Activated CD4-positive, alpha-beta memory T cell treated with anti-CD3 and anti-CD28 coated beads for 36 hours (primary cell): ENCODE data around the gene TMEM234. TPM values are rescaled to one million over a fixed set of nuclear protein-coding genes. Genes with fewer than 3 reads are reported as not detected.

Source experiments
- CTCF ChIA-PET: fragments of 350-600 bp; sonication (Branson Sonifier 250); formaldehyde crosslinking; loops from one replicate; lab custom pipeline; 2021; ENCODE audit warnings: antibody characterized with exemption, inconsistent platforms; lab: Charles Lee
- POLR2A ChIA-PET: fragments of 350-600 bp; sonication (Branson Sonifier 250); formaldehyde crosslinking; loops from one replicate; lab custom pipeline; 2021; ENCODE audit warnings: antibody characterized with exemption; lab: Charles Lee
- DNase-seq: peaks from one replicate; pipeline ENCODE4 v3.0.0-alpha.2; 2020
- H3K27ac Mint-ChIP-seq: one replicate; pipeline ENCODE4 v1.8.0; 2021; ENCODE audit warnings: mixed read lengths
- H3K27me3 Mint-ChIP-seq: one replicate; pipeline ENCODE4 v1.8.0; 2021; ENCODE audit warnings: mixed read lengths
- H3K36me3 Mint-ChIP-seq: one replicate; pipeline ENCODE4 v1.8.0; 2021; ENCODE audit warnings: mixed read lengths
- H3K4me1 Mint-ChIP-seq: one replicate; pipeline ENCODE4 v1.8.0; 2021; ENCODE audit warnings: low read depth, mixed read lengths
- H3K4me3 Mint-ChIP-seq: one replicate; pipeline ENCODE4 v1.8.0; 2021; ENCODE audit warnings: mild to moderate bottlenecking, mixed read lengths
- H3K9me3 Mint-ChIP-seq: one replicate; pipeline ENCODE4 v1.8.0; 2021; ENCODE audit warnings: mixed read lengths
- intact Hi-C: fragments of 100-400 bp; cut with micrococcal nuclease; formaldehyde crosslinking; loops from one replicate; pipeline ENCODE4 v1.15.1; 2023
- total RNA-seq, 2 experiments: library from RNA; stranded (reverse); gene quantifications; one replicate each; pipeline ENCODE4 v1.2.3, GENCODE V29; 2021

TMEM234 gene
- total RNA-seq, 2 experiments from 2014 or later, result 7.8 to 9.9 TPM

DNA sequence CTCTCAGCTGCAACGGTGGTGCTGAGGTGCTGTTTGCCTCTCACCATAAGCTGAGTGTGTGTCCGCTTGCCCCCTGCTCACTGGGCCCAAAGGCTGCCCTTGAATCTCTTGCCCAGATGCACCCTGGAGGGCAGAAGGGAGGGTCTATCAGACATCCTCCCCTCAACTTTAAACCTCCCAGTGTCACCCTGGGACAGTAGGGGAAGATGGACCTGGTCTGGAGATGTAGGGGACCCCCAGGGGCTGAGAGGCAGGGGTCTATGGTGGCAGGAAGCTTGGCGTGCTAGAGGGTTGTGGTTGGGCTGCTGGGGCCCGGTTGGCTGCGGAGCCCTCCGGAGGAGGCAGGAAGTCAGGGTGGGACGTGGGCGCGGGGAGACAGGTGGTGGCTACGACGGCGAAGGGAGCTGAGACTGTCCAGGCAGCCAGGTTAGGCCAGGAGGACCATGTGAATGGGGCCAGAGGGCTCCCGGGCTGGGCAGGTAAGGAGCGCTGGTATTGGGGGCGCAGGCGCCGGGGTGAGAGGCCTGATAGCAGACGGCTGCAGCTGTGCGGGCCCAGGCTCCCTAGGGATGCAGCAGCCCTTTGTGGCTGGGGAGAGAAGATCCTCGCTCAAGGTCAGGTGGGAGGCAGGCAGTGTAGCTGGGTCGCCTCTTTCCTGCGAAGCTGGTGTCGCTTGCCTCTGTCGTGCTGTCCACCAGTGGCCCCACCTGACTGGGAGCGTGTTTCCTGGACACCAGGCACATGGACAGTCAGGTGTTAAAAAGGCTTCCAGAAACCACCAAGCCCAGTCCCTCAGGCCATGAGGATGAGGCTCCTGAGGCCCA is 29.0 kb upstream of the TMEM234 start, which contains the start of gene LCK:
Gene LCK, plus strand, starts transcription at position 373 of the 824 bp plus-strand sequence. CDS start 23,065 bp downstream, outside the sequence.
- H3K9me3 Mint-ChIP-seq, result no peaks in the 10 kb centered on the region
- CTCF ChIA-PET, result interaction anchor here (0.9 to 5.8 kb wide), 4 partner anchors 12 to 53 kb away, joined by 3 to 65 read pairs (median 40); partner anchors contain the start of gene HDAC1
- H3K27ac Mint-ChIP-seq, result peak within 1 kb of the TSS; percentile 97
- intact Hi-C loops, result loop anchor here (1.0 to 2.0 kb wide), 6 partner anchors 22 to 144 kb away; partner anchors contain the start of genes BSDC1, HDAC1, MARCKSL1 and TXLNA
- DNase-seq, result peak; percentile 89
- H3K27me3 Mint-ChIP-seq, result no peaks in the 10 kb centered on the region
- H3K36me3 Mint-ChIP-seq, result peaks cover 28% of the 10 kb centered on the region
- POLR2A ChIA-PET, result interaction anchor here (0.7 to 4.3 kb wide), 10 partner anchors 8 to 143 kb away, joined by 3 to 37 read pairs (median 5); partner anchors contain the start of genes BSDC1, CCDC28B, HDAC1 and MARCKSL1
- H3K4me1 Mint-ChIP-seq, result peaks cover 53% of the 10 kb centered on the region
- H3K4me3 Mint-ChIP-seq, result peak within 1 kb of the TSS; percentile 96

DNA sequence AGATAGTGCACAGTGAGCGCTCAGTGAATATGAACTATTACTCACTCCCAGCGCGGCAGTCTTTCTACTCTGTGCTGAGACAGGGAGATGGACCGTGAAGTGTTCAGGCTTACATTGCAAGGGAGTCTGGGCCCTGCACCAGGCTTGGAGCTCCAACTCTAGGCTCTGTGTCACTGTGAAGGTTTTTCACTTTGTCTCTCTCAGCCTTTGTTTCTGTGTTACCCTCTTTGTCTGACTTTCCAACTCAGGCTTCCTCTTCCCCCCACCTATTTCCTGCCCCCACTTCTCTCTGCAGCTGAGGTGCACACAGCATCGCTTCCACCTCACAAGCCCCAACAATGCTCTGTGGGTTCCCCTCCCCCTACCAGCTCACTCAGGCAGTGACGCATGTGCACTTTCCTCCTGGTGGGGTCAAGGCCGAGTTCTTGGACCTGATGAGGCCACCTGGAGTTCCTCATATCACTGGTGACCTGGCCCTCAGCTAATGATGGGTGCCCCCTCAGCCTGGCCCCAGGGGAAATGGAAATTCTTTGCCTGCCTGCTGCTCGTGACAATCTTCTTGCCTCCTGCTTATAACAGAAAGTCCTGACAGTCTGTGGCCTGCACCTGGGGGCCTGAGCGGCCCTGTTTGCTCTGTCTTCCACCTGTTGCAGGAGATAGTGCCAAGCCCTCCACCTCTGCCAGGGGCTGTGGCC is 27.8 kb upstream of the TMEM234 start:
- Mint-ChIP-seq H3K27me3 (no peaks in the 10 kb centered on the region), H3K9me3 (no peaks in the 10 kb centered on the region), H3K27ac (peak overlapping the region; percentile 97), H3K36me3 (peaks cover 25% of the 10 kb centered on the region), H3K4me3 (peak overlapping the region; percentile 96), H3K4me1 (peaks cover 49% of the 10 kb centered on the region)
- DNase-seq, result peak; percentile 91
- CTCF ChIA-PET, result interaction anchor here (0.8 to 5.8 kb wide), 8 partner anchors 10 to 142 kb away, joined by 3 to 65 read pairs (median 24); partner anchors contain the start of genes EIF3I, HDAC1 and TMEM234
- intact Hi-C loops, result loop anchor here (1.0 to 2.0 kb wide), 7 partner anchors 23 to 145 kb away; partner anchors contain the start of genes BSDC1, EIF3I, HDAC1 and MARCKSL1
- POLR2A ChIA-PET, result interaction anchor here (0.7 to 4.3 kb wide), 15 partner anchors 9 to 236 kb away, joined by 3 to 37 read pairs (median 3); partner anchors contain the start of genes BSDC1, HDAC1, KHDRBS1 and KPNA6

DNA sequence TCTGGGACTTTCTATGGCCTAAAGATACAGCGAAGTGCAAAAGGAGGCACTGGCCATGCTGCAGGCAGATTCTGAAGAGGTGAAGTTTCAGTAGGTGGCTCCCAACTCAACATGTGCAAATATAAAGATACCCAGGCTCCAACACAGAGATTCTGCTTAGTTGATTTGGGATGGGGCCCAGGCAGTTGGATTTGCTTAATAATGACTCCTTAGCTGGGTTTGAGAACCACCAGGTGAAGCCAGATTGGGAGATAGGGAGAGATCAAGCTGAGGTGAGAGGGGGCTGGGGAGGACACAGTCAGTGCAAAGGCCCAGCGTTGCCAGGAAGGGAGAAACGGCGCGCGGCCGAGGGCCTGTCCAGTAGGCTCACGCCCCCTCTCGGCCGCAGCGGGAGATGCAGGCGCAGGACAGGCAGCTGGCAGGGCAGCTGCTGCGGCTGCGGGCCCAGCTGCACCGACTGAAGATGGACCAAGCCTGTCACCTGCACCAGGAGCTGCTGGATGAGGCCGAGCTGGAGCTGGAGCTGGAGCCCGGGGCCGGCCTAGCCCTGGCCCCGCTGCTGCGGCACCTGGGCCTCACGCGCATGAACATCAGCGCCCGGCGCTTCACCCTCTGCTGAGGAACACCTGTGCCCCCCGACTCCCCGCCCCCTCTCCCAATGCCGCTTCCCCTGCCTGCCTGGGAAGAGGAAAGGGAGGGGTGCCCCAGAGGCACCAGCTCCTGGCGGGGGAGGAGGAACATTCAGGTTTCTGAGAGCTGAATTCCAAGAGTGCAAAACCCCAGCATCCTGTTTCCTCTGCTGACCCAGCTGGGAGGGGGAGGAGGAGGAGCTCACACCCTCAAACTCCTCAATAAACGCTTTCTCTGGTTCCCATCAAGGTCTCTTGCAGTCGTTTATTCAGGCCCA is 26.1 kb upstream of the TMEM234 start:
- Mint-ChIP-seq H3K4me1 (peaks cover 44% of the 10 kb centered on the region), H3K27ac (peak overlapping the region; percentile 97), H3K36me3 (peaks cover 19% of the 10 kb centered on the region), H3K27me3 (no peaks in the 10 kb centered on the region), H3K4me3 (peak overlapping the region; percentile 60), H3K9me3 (no peaks in the 10 kb centered on the region)
- intact Hi-C loops, result loop anchor here (1.0 to 2.0 kb wide), 2 partner anchors 8 to 25 kb away; partner anchors contain the start of genes EIF3I and TMEM234
- ChIA-PET POLR2A (interaction anchor here (0.6 to 4.3 kb wide), 8 partner anchors 7 to 88 kb away, joined by 3 to 37 read pairs (median 5); partner anchors contain the start of genes HDAC1 and MARCKSL1), CTCF (interaction anchor here (0.7 to 5.8 kb wide), 35 partner anchors 8 to 165 kb away, joined by 3 to 65 read pairs (median 4); partner anchors contain the start of genes BSDC1, CCDC28B, EIF3I and HDAC1)
- peak; percentile 89 for DNase-seq

DNA sequence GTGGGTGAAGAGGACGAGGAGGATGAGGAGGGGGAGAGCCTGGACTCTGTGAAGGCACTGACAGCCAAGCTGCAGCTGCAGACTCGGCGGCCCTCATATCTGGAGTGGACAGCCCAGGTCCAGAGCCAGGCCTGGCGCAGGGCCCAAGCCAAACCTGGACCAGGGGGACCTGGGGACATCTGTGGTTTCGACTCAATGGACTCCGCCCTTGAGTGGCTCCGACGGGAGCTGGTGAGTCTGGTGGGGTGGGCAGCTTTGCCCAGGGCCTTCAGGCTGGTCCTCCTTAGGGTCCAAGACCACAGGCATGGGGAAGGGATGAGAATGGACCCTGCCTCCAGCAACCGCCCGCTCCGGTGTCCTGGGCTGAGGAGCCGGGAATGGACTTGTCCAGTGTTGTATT is 25.3 kb upstream of the TMEM234 start:
- peak overlapping the region; percentile 97 for H3K27ac Mint-ChIP-seq
- H3K36me3 Mint-ChIP-seq, result peaks cover 12% of the 10 kb centered on the region
- H3K4me1 Mint-ChIP-seq, result peaks cover 46% of the 10 kb centered on the region
- intact Hi-C loops, result no loop called here
- POLR2A ChIA-PET, result interaction anchor here (0.6 to 4.3 kb wide), 4 partner anchors 7 to 88 kb away, joined by 3 to 37 read pairs (median 6); partner anchors contain the start of genes HDAC1 and MARCKSL1
- CTCF ChIA-PET, result interaction anchor here (0.6 to 5.8 kb wide), 19 partner anchors 9 to 274 kb away, joined by 3 to 65 read pairs (median 8); partner anchors contain the start of genes CCDC28B, EIF3I, HDAC1 and IQCC
- no peak overlapping the region for H3K4me3 Mint-ChIP-seq
- H3K9me3 Mint-ChIP-seq, result no peaks in the 10 kb centered on the region
- H3K27me3 Mint-ChIP-seq, result no peaks in the 10 kb centered on the region
- no peak for DNase-seq

DNA sequence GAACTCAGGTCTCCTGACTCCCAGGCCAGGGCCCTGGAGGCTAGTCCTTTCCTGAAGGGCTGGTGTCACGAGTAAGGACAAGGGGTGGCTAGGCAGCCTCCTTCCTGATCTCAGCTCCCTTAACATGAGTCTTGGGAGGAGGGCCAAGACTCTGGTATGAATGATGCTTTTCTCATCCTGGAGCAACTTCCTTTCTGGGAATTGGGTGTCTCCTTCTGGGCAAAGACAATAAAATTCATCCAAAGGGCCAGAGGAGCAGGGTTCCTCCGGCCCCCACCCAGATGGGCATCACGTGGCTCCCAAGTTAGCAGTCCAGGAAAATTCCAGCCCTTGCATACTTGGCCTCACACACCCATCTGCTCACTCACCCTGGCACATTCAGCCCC is 24.7 kb upstream of the TMEM234 start, which contains the start of gene FAM167B:
Gene FAM167B, plus strand, starts transcription at position 335 of the 386 bp plus-strand sequence. CDS start 200 bp downstream, outside the sequence.
- CTCF ChIA-PET, result interaction anchor here (0.6 to 5.8 kb wide), 9 partner anchors 8 to 273 kb away, joined by 3 to 65 read pairs (median 11); partner anchors contain the start of genes EIF3I, IQCC and TMEM234
- Mint-ChIP-seq H3K36me3 (peaks cover 7% of the 10 kb centered on the region), H3K4me3 (peak within 1 kb of the TSS; percentile 60), H3K27me3 (no peaks in the 10 kb centered on the region), H3K9me3 (no peaks in the 10 kb centered on the region), H3K27ac (peak within 1 kb of the TSS; percentile 97), H3K4me1 (peaks cover 50% of the 10 kb centered on the region)
- no peak for DNase-seq
- POLR2A ChIA-PET, result no interaction called here
- intact Hi-C loops, result no loop called here

DNA sequence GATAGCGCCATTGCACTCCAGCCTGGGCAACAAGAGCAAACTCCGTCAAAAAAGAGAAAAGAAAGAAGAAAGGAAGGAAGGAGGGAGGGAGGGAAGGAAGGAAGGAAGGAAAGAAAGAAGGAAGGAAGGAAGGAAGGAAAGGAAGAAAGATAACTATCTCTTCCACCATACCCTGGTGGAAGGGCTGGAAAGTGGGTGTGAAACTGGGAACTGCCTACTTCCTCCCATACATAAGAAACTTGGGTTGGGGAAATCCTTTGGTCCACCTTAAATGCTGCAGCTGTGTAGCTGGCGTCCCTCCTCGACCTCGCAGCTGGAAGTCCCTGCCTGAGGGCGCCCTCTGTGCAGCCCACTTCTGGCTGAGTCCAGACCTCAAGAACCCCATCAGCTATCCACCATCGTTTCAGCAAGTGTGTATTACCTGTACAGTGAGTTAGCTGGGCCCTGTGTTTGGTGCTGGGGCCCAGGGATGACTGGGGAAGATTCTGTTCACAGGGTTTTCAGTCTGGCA is 20.2 kb upstream of the TMEM234 start:
- intact Hi-C loops, result no loop called here
- Mint-ChIP-seq H3K27ac (no peak overlapping the region), H3K9me3 (no peaks in the 10 kb centered on the region), H3K36me3 (no peaks in the 10 kb centered on the region), H3K4me1 (peaks cover 28% of the 10 kb centered on the region), H3K27me3 (no peaks in the 10 kb centered on the region), H3K4me3 (no peak overlapping the region)
- ChIA-PET POLR2A (interaction anchor here (0.7 kb wide), 1 partner anchor 24 kb away, joined by 5 read pairs; no protein-coding TSS in a partner anchor), CTCF (interaction anchor here (0.7 to 4.7 kb wide), 2 partner anchors 26 to 202 kb away, joined by 3 to 27 read pairs; no protein-coding TSS in a partner anchor)
- DNase-seq, result no peak

DNA sequence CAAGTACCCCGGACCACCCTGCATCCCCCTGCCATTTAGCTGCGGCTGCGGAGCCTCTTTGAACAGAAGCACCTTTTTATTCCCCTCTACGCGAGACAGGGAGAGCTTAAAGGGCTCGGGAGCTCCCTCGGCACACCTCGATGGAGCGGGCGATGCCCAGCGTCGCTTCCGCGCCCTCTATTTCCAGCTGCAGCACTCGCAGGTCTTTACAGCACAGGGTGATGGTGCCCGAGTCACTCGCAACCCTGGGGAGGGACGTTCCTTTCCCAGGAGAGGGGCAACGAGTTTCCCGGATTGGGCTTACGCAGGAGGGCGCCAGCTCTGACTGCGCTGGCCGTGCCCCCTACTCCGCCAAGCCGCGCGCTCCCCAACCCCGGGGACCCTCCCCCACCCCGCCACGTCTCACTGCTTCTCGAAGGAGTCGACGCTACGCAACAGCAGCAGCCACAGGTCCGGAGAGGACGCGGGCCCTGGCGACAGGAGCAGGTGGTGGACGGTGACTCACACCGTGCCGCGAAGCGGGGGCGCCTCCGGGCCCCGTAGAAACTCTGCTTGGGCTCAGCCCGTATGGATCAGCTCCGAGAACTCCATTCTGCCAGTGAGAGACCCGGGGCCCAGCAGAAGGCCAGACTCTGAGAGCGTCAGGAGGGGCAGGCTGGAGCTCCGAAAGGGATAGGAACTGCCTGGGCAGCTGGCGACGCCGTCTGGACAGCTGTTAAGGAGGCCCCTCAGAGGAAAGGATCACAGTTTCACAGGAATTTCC is 19.0 kb upstream of the TMEM234 start:
- H3K27ac Mint-ChIP-seq, result no peak overlapping the region
- POLR2A ChIA-PET, result interaction anchor here (0.6 to 2.7 kb wide), 7 partner anchors 9 to 94 kb away, joined by 3 to 37 read pairs (median 4); partner anchors contain the start of genes LCK and MARCKSL1
- intact Hi-C loops, result no loop called here
- H3K27me3 Mint-ChIP-seq, result no peaks in the 10 kb centered on the region
- DNase-seq, result peak; percentile 58
- no peaks in the 10 kb centered on the region for H3K9me3 Mint-ChIP-seq
- peak overlapping the region; percentile 78 for H3K4me3 Mint-ChIP-seq
- CTCF ChIA-PET, result interaction anchor here (1.0 to 6.2 kb wide), 13 partner anchors 8 to 159 kb away, joined by 3 to 50 read pairs (median 5); partner anchors contain the start of genes CCDC28B, FAM167B, HDAC1 and IQCC
- no peaks in the 10 kb centered on the region for H3K36me3 Mint-ChIP-seq
- peaks cover 19% of the 10 kb centered on the region for H3K4me1 Mint-ChIP-seq

DNA sequence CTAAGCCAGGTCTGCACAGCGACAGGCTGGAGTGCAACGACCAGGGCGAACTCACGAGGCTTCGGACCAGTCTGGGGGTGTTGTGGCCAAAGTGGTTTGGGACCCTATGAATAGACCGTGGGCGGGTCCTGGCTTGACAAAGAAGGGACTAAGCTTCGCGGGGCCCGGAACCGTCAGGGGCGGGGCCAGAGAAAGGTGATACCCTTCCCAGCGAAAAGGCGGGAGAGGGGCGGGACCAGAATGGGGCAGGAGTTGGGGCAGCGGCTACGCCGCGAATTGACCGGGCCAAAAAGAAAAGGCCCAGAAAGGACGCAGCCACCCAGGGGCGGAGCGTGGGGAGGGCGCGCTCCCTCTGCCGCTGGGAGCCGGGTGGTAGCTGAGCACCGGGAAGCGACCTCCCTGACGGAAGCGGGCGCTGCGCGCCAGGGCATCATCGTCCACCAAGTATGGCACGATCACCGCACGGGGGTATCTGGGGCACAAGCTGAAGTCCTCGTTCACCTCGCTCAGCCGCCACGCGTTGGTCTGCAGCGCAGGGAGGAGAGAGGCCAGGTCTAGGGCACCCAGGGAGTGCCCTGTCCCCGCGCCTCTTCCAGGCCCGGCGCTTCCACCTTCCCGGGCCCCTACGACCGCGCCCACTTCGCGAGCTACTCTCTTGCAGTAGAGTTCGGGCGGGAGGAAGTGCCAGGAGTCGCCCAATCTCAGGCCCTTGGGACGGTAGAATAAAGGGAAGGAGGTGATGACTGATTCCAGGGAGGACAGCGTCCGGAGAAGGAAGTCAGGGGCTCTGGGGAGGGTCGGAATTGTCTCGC is 18.2 kb upstream of the TMEM234 start:
- H3K27ac Mint-ChIP-seq, result no peak overlapping the region
- POLR2A ChIA-PET, result interaction anchor here (1.0 to 2.7 kb wide), 7 partner anchors 9 to 95 kb away, joined by 3 to 37 read pairs (median 4); partner anchors contain the start of genes LCK and MARCKSL1
- H3K9me3 Mint-ChIP-seq, result no peaks in the 10 kb centered on the region
- peaks cover 19% of the 10 kb centered on the region for H3K4me1 Mint-ChIP-seq
- no peaks in the 10 kb centered on the region for H3K36me3 Mint-ChIP-seq
- DNase-seq, result peak; percentile 71
- CTCF ChIA-PET, result interaction anchor here (1.0 to 6.2 kb wide), 14 partner anchors 9 to 160 kb away, joined by 3 to 50 read pairs (median 5); partner anchors contain the start of genes CCDC28B, FAM167B, HDAC1 and IQCC
- intact Hi-C loops, result loop anchor here (1.0 kb wide), 1 partner anchor 8 kb away; no protein-coding TSS in a partner anchor
- H3K27me3 Mint-ChIP-seq, result no peaks in the 10 kb centered on the region
- H3K4me3 Mint-ChIP-seq, result peak overlapping the region; percentile 78
